LNCaP clone FGC (cell line): ENCODE measurements around the gene LIG1.

ENCODE experiments used
- DNase-seq: peaks from one replicate; pipeline ENCODE4 v3.0.0-alpha.2; 2011; ENCODE audit warnings: low read depth
- H3K4me3 ChIP-seq: 2 replicates; pipeline ENCODE4 v1.5.1; 2011; ENCODE audit warnings: mild to moderate bottlenecking, low read depth, low read length, control low read depth
- CTCF ChIP-seq: IDR thresholded peaks from 2 replicates; pipeline ENCODE4 v1.5.1; 2012; ENCODE audit warnings: mild to moderate bottlenecking; ENCODE audit not compliant: control insufficient read depth, insufficient read depth; ENCODE audit errors: extremely low read depth

Gene LIG1

GRCh38 chr19:48147597-48148175, 22.5 kb downstream of the LIG1 start:
- no peak overlapping the region for H3K4me3 ChIP-seq
- no peak for DNase-seq
- no peak for TF ChIP-seq CTCF

- no peak for TF ChIP-seq CTCF
Measured at GRCh38 chr19:48139053-48139452, 31.1 kb downstream of the LIG1 start.

GRCh38 chr19:48137411-48137810, 32.7 kb downstream of the LIG1 start:
- no peak overlapping the region for H3K4me3 ChIP-seq
- no peak for TF ChIP-seq CTCF
- DNase-seq, result no peak

More at GRCh38 chr19:48139053-48139452, 31.1 kb downstream of the LIG1 start:
- DNase-seq, result no peak
- H3K4me3 ChIP-seq, result no peak overlapping the region

- no peak for DNase-seq
- no peak overlapping the region for H3K4me3 ChIP-seq
- no peak for TF ChIP-seq CTCF
Measured at GRCh38 chr19:48136547-48136946, 33.6 kb downstream of the LIG1 start.

GRCh38 chr19:48135411-48135810, 34.7 kb downstream of the LIG1 start:
- no peak for DNase-seq
- TF ChIP-seq CTCF, result no peak
- no peak overlapping the region for H3K4me3 ChIP-seq

GRCh38 chr19:48133094-48133493, 37.0 kb downstream of the LIG1 start:
- no peak overlapping the region for H3K4me3 ChIP-seq
- no peak for DNase-seq
- TF ChIP-seq CTCF, result no peak

GRCh38 chr19:48127561-48127960, 42.6 kb downstream of the LIG1 start:
- DNase-seq, result no peak
- TF ChIP-seq CTCF, result no peak
- H3K4me3 ChIP-seq, result no peak overlapping the region
